SH-SY5Y (cell line): ENCODE results near the gene ARHGEF4.

Source experiments
- GATA2 ChIP-seq: IDR thresholded peaks from 2 replicates; pipeline ENCODE4 v1.6.1; 2011; ENCODE audit warnings: mild to moderate bottlenecking, low read depth, low read length
- GATA3 ChIP-seq: IDR thresholded peaks from 2 replicates; pipeline ENCODE4 v1.6.1; 2011; ENCODE audit warnings: low read depth, mild to moderate bottlenecking, low read length, moderate library complexity

ARHGEF4 gene

DNA sequence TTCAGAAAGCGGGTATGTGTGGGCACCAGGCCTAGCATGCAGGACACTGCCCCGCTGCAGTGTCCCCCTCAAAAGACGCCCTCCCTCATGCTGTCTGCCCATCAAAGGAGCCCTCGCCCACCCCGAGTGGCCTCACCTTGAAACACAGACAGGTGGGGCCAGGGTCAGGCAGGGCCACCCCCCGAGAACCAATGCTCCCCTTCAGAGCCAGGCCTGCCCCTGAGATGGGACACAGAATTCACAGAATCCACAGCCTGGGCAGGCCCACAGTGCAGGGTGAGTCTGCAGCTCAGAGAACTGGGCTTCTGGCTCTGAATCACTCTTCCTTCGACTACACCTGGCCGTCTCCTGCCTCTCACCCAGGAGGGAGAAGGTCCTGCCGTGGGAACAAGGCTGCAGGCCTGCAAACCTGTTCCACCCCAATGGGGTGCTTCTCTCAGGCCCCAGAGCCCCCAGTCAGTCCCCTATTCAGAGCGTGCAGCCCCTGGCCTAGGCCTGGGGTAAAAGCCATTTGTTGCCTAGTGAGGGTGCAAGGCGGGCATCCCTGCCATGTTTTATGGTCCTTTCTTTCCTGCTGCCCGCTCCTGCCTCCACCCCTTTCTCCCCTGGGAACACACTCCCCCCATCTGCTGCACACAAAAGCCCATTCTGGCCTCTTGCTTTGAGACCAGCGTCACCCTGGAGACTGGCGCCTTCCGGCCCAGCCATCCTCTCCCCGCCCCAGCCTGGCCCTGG is 11.3 kb upstream of the ARHGEF4 start:
- TF ChIP-seq GATA3, result no peak
- TF ChIP-seq GATA2, result no peak

DNA sequence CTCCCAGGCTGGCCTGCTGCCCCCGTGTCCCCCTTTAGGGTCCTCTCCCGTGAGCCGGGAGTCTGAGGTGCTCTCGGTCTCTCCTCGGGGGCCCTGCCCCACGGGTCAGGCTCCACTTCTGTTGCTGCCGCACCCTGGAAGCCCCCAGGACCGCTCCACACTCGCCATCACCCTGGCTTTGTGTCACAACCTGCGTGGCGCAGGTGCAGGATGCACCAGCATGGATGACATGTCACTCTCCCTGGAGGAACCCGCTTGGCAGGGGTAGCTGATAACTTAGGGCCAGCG is 10.8 kb upstream of the ARHGEF4 start:
- TF ChIP-seq GATA3 (no peak), GATA2 (no peak)

DNA sequence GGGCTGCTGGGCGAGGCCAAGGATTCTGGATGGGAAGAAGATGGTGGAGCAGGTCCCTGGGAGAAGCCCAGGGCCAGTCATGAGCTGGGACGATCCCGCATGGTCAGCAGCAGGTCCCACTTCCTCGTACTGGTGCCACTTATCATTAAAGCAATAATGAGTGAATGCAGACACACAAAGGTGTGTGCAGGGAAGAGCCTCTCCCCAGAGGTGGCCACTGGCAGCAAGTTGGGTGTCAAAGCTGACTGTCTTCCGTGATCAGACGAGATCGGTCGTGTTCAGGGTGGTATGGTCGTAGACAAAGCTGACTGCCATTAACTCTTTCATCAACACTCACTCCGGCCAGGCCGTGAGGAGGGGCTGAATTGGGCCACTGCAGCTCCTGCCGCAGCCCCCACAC is 10.3 kb upstream of the ARHGEF4 start:
- TF ChIP-seq GATA3 (no peak), GATA2 (no peak)

DNA sequence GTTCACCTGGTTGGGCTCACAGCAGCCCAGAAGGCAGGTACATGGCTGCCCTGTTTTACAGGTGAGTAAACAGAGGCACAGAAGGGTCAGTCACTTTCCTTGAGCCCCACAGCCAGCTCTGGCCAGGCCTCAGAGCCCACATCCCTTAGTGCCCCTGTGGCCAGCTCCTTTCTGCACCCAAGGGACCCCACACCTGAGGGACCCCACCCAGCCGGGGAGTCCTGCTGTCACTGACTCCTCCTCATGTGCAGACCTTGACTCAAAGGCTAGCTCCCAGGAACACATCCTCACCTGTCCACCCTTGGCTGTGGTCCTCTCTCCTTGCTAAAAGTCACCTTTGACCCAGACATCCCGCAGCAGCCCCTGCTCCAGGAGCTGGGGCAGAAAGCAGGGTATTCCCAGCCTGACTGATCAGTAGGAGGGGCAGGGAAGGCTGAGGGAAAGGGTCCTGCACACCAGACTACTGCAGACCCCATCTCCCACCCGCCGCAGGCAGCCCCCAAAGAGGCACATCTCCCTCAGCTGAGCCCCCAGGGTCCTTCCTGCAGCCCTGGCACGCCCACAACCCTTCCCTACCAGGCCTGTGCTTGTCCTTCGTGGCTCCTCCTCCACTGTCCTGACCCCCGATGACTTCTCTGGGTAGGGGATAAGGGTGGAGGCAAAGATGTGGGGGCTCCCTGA is 9.8 kb upstream of the ARHGEF4 start:
- no peak for TF ChIP-seq GATA3

DNA sequence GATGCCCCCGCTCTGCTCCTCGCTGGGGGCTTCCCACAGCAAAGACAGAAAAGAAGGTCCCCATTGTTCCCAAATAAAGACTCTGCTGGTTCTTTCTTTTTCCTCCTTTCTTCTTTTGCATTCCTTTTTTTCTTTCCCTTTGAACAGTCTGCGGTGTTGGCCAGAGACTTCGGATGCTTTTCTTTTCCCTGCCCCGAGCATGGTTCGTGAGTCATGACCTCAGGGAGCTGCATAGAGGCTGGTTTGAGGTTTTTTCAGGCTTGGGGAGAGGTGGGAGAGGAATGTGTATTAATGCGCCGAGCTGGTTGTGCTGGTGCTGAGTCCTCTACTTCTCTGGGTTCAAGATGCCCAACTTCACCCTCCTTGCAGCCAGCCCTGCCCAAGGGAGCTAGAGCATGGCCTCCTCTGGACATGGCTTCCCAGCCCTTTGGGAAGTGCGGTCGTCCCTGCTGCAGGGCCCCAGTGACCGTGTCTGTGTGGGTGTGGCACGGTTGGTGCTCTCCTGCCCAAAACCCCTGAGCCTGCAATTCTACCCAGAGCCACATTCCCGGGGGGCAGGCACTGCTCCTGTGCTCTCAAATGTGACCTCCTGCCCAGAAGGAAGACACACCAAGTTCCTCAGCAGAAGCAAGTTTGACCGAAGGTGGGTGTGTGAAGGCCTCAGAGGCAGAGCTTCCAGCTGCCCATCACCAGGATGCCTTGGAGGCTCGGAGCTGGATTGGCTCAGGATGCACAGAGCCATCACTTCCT is 9.0 kb upstream of the ARHGEF4 start:
- no peak for TF ChIP-seq GATA3
- TF ChIP-seq GATA2, result no peak

DNA sequence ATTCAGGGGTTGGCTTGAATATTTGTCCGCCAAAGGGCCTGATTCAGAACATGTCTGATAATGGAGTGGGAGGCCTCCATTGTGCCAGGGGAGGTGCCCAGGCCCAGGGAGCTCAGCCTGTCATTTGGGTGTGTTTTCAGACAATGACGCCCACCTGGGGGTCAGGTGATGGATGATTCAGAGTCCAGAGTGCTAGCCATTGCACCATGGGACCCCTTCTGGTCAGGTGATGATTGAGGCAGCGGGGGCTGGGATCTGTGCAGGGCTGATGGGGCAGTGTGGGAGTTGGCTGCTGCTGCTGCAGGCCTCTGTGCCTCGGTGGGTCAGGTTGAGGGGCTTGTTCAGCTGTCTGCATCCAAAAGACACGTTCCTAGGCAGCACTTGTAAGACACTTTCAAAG is 8.3 kb upstream of the ARHGEF4 start:
- TF ChIP-seq GATA2 (no peak), GATA3 (no peak)

DNA sequence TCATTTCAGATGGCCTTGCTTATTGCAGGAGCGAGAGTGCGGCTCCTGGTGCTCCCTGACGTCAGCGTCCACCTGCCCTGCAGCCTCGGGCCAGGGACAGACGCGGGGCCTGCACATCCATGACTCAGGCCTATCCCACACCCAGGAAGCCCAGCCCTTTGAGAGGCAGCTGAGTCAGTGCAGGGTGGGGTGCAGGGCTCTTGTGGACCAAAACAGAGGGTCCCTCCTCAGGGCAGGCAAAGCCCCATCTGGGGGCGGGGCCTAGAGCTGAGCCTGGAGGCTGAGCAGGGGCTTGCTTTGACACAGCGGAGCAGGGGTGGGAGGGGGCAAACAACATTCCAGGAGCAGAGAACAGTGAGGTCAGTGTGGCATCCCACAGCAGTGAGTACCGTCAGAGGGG is 7.7 kb upstream of the ARHGEF4 start:
- TF ChIP-seq GATA2 (no peak), GATA3 (no peak)

DNA sequence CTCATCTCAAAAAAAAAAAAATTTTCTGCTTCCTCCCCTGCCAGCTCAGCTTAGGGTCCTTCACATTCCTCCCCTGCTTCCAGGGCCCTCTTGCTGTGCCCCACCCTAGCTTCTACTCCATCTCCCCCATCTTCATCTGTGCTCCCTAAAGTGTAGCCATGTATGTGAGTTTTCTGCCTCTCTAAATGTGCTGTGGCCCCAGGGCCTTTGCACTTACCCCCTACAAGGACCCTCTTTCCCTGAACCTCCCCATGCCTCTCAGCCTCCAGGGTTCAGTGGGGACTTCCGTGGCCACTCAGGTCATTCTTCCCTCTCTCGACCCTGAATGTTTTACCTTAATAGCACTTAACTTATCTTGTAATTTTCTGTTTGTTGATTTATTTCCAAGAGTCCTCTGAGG is 6.2 kb upstream of the ARHGEF4 start:
- TF ChIP-seq GATA3, result no peak

DNA sequence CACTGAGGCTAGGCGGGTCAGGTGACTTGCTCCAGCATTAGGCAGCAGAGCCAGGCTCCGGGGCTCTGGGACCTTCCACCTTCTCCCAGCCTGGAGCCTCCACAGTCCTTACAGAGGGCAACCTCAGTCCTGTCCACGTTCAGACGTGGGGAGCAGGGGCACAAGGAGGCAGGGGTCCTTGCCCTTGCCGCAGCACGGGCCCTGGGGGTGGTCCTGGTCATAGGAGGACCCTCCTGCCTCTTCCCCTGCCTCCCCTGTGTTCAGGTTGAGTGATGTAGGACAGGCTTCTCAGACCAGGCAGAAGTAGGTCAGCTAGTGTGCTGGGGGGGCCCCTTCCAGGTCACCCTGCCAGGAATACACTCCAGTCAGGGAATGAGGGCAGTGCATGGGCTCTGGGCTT is 5.4 kb upstream of the ARHGEF4 start:
- TF ChIP-seq GATA3 (no peak), GATA2 (no peak)

DNA sequence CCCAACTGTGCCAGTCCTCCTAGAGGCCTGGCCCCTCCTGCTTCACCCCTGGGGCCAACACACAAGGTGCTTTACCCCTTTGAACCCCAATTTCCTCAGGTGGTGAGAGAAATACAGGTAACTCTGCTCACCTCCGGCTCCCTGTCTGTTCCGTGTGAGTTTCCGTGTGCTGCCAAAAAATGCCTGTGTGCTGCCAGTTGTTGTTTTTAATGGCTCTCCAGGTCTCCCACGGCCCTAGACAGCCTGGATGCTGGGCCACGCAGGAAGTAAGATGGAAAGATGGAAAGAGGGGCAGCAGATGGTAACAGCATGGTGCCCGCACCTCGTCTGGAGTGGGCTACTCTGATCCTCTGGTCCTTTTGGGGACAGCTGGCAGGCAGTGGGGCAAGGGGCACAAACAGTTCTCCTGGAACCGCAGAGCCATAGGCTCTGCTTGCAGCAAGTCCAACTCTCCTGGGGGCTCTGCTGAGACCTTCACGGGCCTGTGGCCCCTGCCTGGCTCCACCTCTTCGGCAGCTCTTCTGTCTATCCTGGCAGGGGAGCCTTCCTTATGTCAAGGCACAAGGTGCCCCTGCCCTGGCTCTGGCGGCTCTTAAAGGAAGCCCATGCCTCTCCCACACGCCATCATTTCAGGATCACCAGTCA is 4.3 kb upstream of the ARHGEF4 start:
- no peak for TF ChIP-seq GATA2
- TF ChIP-seq GATA3, result no peak

DNA sequence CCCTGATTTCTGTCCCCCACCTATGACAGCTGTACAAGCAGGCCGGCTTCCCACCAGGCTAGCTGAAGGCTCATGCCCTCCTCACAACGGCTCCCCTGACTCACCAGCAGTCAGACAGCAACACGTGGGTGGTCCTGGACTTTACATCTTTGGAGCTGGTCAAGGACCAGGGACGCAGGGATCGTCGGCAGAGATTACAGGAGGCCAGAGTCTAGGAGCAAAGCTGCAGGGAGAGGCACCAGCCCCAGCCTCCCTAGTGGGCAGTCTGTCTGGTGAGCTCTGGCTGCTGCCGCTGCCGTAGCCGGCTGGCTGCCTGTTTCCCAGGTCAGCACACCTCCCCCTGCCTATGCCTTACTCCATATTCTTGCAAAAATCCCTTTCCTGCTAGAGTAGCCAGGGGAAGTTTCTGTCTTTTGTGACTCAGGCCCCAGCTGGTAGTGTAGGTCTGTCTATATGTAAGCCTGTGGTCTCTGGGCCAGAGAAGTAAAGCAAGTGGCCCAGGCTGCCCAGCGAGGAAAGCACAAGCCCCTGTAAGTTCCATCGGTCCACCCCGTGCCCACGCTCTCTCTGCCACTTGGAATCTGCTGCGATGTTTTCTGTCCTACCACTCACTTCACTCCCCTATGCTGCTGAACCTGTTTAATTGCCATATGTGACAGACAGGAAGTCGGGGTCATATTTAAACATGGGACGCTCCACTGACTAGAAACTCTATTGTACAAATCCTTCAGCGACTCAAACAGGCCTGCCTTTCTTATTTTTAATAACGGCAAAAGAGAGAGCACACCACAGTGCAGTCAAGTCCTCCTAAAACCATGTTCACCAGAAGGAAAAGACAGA is 2.4 kb upstream of the ARHGEF4 start:
- TF ChIP-seq GATA2, result no peak
- no peak for TF ChIP-seq GATA3

DNA sequence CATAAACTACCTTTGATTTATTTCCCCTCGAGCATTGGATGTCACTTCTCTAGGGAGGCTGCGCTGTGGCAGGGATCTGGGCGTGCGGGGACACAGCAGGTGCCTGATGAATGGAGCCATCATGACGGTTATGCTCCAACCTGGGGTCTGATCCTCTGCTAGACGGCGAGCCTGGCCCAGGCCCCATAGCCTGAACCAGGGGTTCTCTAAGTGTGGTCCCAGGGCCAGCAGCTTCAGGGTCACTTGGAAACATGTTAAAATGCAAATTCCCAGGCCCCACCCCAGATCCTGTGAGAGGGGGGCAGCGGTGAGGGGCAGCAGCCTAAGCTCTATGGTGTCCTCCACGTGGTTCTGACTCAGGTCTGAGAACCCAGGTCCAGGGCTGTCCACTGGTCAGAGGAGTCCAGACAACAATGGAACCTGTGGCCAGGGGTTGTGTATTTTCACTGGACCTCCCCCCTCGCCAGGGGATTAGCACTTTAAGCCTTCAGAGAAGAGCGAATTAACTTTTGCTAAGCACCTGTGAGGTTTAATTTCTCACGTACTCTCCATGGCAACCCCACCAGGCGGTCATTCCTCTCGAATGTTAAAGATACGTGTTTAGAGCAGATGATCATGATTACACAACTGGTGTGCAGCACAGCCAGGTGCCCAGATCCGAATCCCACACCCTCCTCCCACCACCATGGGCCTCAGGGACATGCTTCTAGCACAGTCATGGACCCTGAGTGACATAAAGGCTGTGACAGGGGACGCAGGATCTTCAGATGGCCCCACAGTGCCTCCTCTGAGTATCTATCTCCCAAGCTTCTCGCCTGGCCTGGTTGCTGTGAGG is 1.6 kb upstream of the ARHGEF4 start:
- TF ChIP-seq GATA3 (no peak), GATA2 (no peak)

DNA sequence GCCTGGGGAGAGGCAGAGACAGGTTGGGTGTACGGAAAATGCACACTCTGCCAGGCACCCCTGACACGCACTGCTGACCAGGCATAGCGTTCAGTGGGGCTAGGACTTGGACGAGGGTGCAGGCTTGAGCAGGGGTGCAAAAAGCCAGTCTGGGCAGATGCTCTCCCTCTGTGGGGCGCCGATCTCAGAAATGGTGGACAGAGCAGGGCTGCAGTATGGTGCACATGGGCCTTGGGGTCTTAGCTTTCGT is 1.0 kb upstream of the ARHGEF4 start:
- TF ChIP-seq GATA2 (no peak), GATA3 (no peak)
